DND-41 (cell line): ENCODE results near the gene NCAM2.

Experiments
- ATAC-seq: fragments of 200-7000 bp; cut with Tn5 transposase; 3 replicates; pipeline ENCODE4 v1.9.1; 2021; ENCODE audit warnings: low read depth; ENCODE audit not compliant: insufficient read depth
- DNase-seq: peaks from one replicate; pipeline ENCODE4 v3.0.0-alpha.2; 2020
- H2AFZ ChIP-seq: 2 replicates; pipeline ENCODE4 v1.6.0; 2012; ENCODE audit warnings: low read depth, low read length
- H3K27ac ChIP-seq: 2 replicates; pipeline ENCODE4 v1.5.1; 2012; ENCODE audit warnings: low read length, inconsistent platforms
- H3K27me3 ChIP-seq: fragments of 200-600 bp; sonication (generic); 2 replicates; pipeline ENCODE4 v1.6.0; 2012; ENCODE audit warnings: low read length, mild to moderate bottlenecking, inconsistent platforms; ENCODE audit not compliant: insufficient read depth, poor library complexity
- H3K36me3 ChIP-seq: 2 replicates; pipeline ENCODE4 v1.5.1; 2012; ENCODE audit warnings: low read length, inconsistent platforms; ENCODE audit not compliant: insufficient read depth
- H3K4me1 ChIP-seq: 2 replicates; pipeline ENCODE4 v1.5.1; 2012; ENCODE audit warnings: mild to moderate bottlenecking, low read length; ENCODE audit not compliant: insufficient read depth
- H3K4me2 ChIP-seq: 2 replicates; pipeline ENCODE4 v1.6.0; 2012; ENCODE audit warnings: mild to moderate bottlenecking, moderate library complexity, low read length, inconsistent platforms; ENCODE audit not compliant: insufficient read depth
- H3K4me3 ChIP-seq, 2 experiments: fragments of 200-600 bp in 1 of 2; shearing (Covaris generic) in 1 of 2; 2 replicates each; pipeline ENCODE4 v1.5.1; 2012 to 2016; ENCODE audit warnings: inconsistent platforms in 2 of 2, low read length in 2 of 2, mild to moderate bottlenecking in 2 of 2, low read depth in 1 of 2, moderate library complexity in 1 of 2
- H3K79me2 ChIP-seq: 2 replicates; pipeline ENCODE4 v1.6.0; 2012; ENCODE audit warnings: low read length, inconsistent platforms; ENCODE audit not compliant: insufficient read depth
- H3K9ac ChIP-seq: 2 replicates; pipeline ENCODE4 v1.6.0; 2012; ENCODE audit warnings: low read depth, mild to moderate bottlenecking, inconsistent platforms, low read length, moderate library complexity
- H3K9me3 ChIP-seq: 2 replicates; pipeline ENCODE4 v1.5.1; 2012; ENCODE audit warnings: low read length, moderate library complexity, mild to moderate bottlenecking, inconsistent platforms; ENCODE audit not compliant: insufficient read depth, severe bottlenecking
- H4K20me1 ChIP-seq: 2 replicates; pipeline ENCODE4 v1.6.0; 2012; ENCODE audit warnings: low read length; ENCODE audit not compliant: insufficient read depth
- CTCF ChIP-seq: IDR thresholded peaks from 2 replicates; pipeline ENCODE4 v1.5.1; 2012; ENCODE audit warnings: borderline replicate concordance, low read length, moderate library complexity, mild to moderate bottlenecking; ENCODE audit not compliant: poor library complexity, severe bottlenecking; ENCODE audit errors: extremely low read depth
- EZH2 ChIP-seq: IDR thresholded peaks from 3 replicates; pipeline ENCODE4 v1.6.1; 2012; ENCODE audit warnings: borderline replicate concordance, low read depth, mild to moderate bottlenecking, moderate library complexity, low read length, inconsistent platforms; ENCODE audit not compliant: severe bottlenecking

Gene NCAM2

GRCh38 chr21:21232320-21232719 is 234.1 kb downstream of the NCAM2 start:
- H3K36me3 ChIP-seq, result no peaks in the 10 kb centered on the region
- TF ChIP-seq EZH2, result no peak
- TF ChIP-seq CTCF, result peak; percentile 71
- DNase-seq, result peak; percentile 53
- H3K4me1 ChIP-seq, result no peaks in the 10 kb centered on the region; the same call in 1 of the 2 replicates
- no peaks in the 10 kb centered on the region for H3K27me3 ChIP-seq
- no peak overlapping the region for H3K4me3 ChIP-seq
- no peak overlapping the region for H3K27ac ChIP-seq
- no peaks in the 10 kb centered on the region for H3K79me2 ChIP-seq
- ATAC-seq, result no peak
- H3K4me2 ChIP-seq, result no peak overlapping the region
- no peak overlapping the region for H2AFZ ChIP-seq
- H3K9ac ChIP-seq, result no peak overlapping the region
- H4K20me1 ChIP-seq, result no peaks in the 10 kb centered on the region
- no peaks in the 10 kb centered on the region for H3K9me3 ChIP-seq

- Histone ChIP-seq H3K79me2 (no peaks in the 10 kb centered on the region), H3K4me3 (no peak overlapping the region), H3K27me3 (no peaks in the 10 kb centered on the region), H3K4me1 (no peaks in the 10 kb centered on the region; the same call in 1 of the 2 replicates), H2AFZ (no peak overlapping the region), H3K36me3 (no peaks in the 10 kb centered on the region), H3K27ac (no peak overlapping the region), H3K4me2 (no peak overlapping the region), H4K20me1 (no peaks in the 10 kb centered on the region), H3K9ac (no peak overlapping the region), H3K9me3 (no peaks in the 10 kb centered on the region)
- no peak for TF ChIP-seq EZH2
- no peak for TF ChIP-seq CTCF
- no peak for DNase-seq
- ATAC-seq, result no peak
Measured at GRCh38 chr21:21233051-21233450, 234.8 kb downstream of the NCAM2 start.

GRCh38 chr21:21236996-21237395 is 238.8 kb downstream of the NCAM2 start:
- Histone ChIP-seq H4K20me1 (no peaks in the 10 kb centered on the region), H3K4me3 (no peak overlapping the region), H3K27ac (no peak overlapping the region), H2AFZ (no peak overlapping the region), H3K9ac (no peak overlapping the region), H3K4me1 (no peaks in the 10 kb centered on the region; the same call in 1 of the 2 replicates), H3K79me2 (no peaks in the 10 kb centered on the region), H3K9me3 (no peaks in the 10 kb centered on the region), H3K27me3 (no peaks in the 10 kb centered on the region), H3K36me3 (no peaks in the 10 kb centered on the region), H3K4me2 (no peak overlapping the region)
- ATAC-seq (no peak), DNase-seq (no peak)
- TF ChIP-seq EZH2, result no peak
- no peak for TF ChIP-seq CTCF
